GM12878 (cell line): ENCODE data around the gene AGAP1.

Experiments
- CTCF ChIP-seq, 3 experiments: IDR thresholded peaks in 2 of 3; conservative IDR thresholded peaks in 1 of 3; 2 replicates each; pipeline ENCODE4 v1.5.1; 2011; ENCODE audit warnings: low read depth in 3 of 3, low read length in 3 of 3, mild to moderate bottlenecking in 3 of 3, control low read depth in 2 of 3, moderate library complexity in 2 of 3, inconsistent platforms in 1 of 3, mixed read lengths in 1 of 3; ENCODE audit not compliant: control insufficient read depth in 2 of 3, insufficient read depth in 1 of 3; ENCODE audit errors: extremely low read depth in 1 of 3
- E2F8 ChIP-seq: fragments of 450-650 bp; IDR thresholded peaks from 2 replicates; pipeline ENCODE4 v1.6.1; 2018; ENCODE audit warnings: mild to moderate bottlenecking, low read depth, moderate library complexity; ENCODE audit not compliant: partially characterized antibody
- EGR1 ChIP-seq, 2 experiments: IDR thresholded peaks; 1 replicate in 1 of 2; 2 replicates in 1 of 2; pipeline ENCODE4 v1.6.1; 2011 to 2012; ENCODE audit warnings: low read depth in 2 of 2, low read length in 2 of 2, borderline replicate concordance in 1 of 2, mild to moderate bottlenecking in 1 of 2, moderate library complexity in 1 of 2
- EP300 ChIP-seq, 2 experiments: fragments of 150-350 bp in 1 of 2; IDR thresholded peaks; 2 replicates each; pipeline ENCODE4 v1.6.1; 2011 to 2012; ENCODE audit warnings: low read depth in 2 of 2, low read length in 2 of 2, borderline replicate concordance in 1 of 2, improper control_type of control experiment in 1 of 2, inconsistent platforms in 1 of 2; ENCODE audit not compliant: control insufficient read depth in 1 of 2
- NFIC ChIP-seq: IDR thresholded peaks from 2 replicates; pipeline ENCODE4 v1.6.1; 2012; ENCODE audit warnings: low read depth, mild to moderate bottlenecking, inconsistent platforms, low read length, moderate library complexity
- NFYB ChIP-seq: IDR thresholded peaks from 2 replicates; pipeline ENCODE4 v1.6.1; 2011; ENCODE audit warnings: low read depth, mild to moderate bottlenecking, low read length, improper control_type of control experiment, moderate library complexity; ENCODE audit not compliant: insufficient read depth
- POLR2A ChIP-seq: IDR thresholded peaks from 2 replicates; pipeline ENCODE4 v1.6.1; 2011; ENCODE audit warnings: low read depth, mild to moderate bottlenecking, low read length
- REST ChIP-seq: IDR thresholded peaks from 2 replicates; pipeline ENCODE4 v1.6.1; 2012; ENCODE audit warnings: mild to moderate bottlenecking, low read depth, low read length
- SIN3A ChIP-seq: IDR thresholded peaks from 2 replicates; pipeline ENCODE4 v1.6.1; 2012; ENCODE audit warnings: low read depth, low read length, improper control_type of control experiment
- SIX5 ChIP-seq: IDR thresholded peaks from 2 replicates; pipeline ENCODE4 v1.6.1; 2011; ENCODE audit warnings: mild to moderate bottlenecking, low read depth, low read length, moderate library complexity; ENCODE audit not compliant: severe bottlenecking
- SMAD5 ChIP-seq: IDR thresholded peaks from 2 replicates; pipeline ENCODE4 v1.6.1; 2016; ENCODE audit warnings: antibody characterized with exemption, low read depth
- SMC3 ChIP-seq: IDR thresholded peaks from 2 replicates; pipeline ENCODE4 v1.6.1; 2011; ENCODE audit warnings: low read length, improper control_type of control experiment, borderline replicate concordance
- USF1 ChIP-seq: IDR thresholded peaks from 2 replicates; pipeline ENCODE4 v1.6.1; 2011; ENCODE audit warnings: borderline replicate concordance, low read depth, mild to moderate bottlenecking, moderate library complexity, mixed read lengths, low read length; ENCODE audit not compliant: insufficient read depth; ENCODE audit errors: extremely low read length

GRCh38 chr2:236008006-236008405, 514.2 kb downstream of the AGAP1 start:
- TF ChIP-seq SIN3A (no peak), EGR1 (IDR thresholded peaks at IDR 0.05; ENCODE audit: borderline replicate concordance in 1 of 2, low read depth in 2 of 2, low read length in 2 of 2) (no peak), CTCF (IDR thresholded peaks at IDR 0.05 in 2 of 3, conservative IDR thresholded peaks at IDR 0.05 in 1 of 3; ENCODE audit: control insufficient read depth in 2 of 3, extremely low read depth in 1 of 3, insufficient read depth in 1 of 3, low read depth in 3 of 3, low read length in 3 of 3) (no peak), POLR2A (no peak), SIX5 (no peak), NFYB (no peak), REST (no peak), USF1 (no peak), NFIC (no peak), SMAD5 (no peak), SMC3 (no peak), EP300 (IDR thresholded peaks at IDR 0.05; ENCODE audit: borderline replicate concordance in 1 of 2, control insufficient read depth in 1 of 2, low read depth in 2 of 2, low read length in 2 of 2) (no peak), E2F8 (no peak)
